ENCODE data around the gene SLC35F4.
"Not testable (repeated sequence)": the region's sequence is repeated elsewhere in the genome, so short reads cannot be mapped to it uniquely, and the experiment has no call there.

Gene SLC35F4

GRCh38 chr14:57714487-57714931 is 151.4 kb downstream of the SLC35F4 start:
- peak; percentile 95 for DNase-seq

GRCh38 chr14:57712698-57713097 is 153.2 kb downstream of the SLC35F4 start:
- DNase-seq: no peak

GRCh38 chr14:57712102-57712501 is 153.8 kb downstream of the SLC35F4 start:
- no peak for DNase-seq

GRCh38 chr14:57709909-57710308 is 156.0 kb downstream of the SLC35F4 start:
- no peak for DNase-seq

GRCh38 chr14:57709086-57709485 is 156.8 kb downstream of the SLC35F4 start:
- not testable (repeated sequence) for DNase-seq

- no peak for DNase-seq
Measured at GRCh38 chr14:57707219-57707618, 158.7 kb downstream of the SLC35F4 start.

GRCh38 chr14:57704763-57705162 is 161.1 kb downstream of the SLC35F4 start:
- DNase-seq: no peak

GRCh38 chr14:57699947-57700346 is 165.9 kb downstream of the SLC35F4 start:
- no peak for DNase-seq

- DNase-seq: no peak
Measured at GRCh38 chr14:57692671-57693070, 173.2 kb downstream of the SLC35F4 start.

GRCh38 chr14:57687416-57687815 is 178.5 kb downstream of the SLC35F4 start:
- DNase-seq: no peak

- DNase-seq: peak; percentile 69
Measured at GRCh38 chr14:57686304-57686703, 179.6 kb downstream of the SLC35F4 start.

- no peak for DNase-seq
Measured at GRCh38 chr14:57671021-57671420, 194.9 kb downstream of the SLC35F4 start.

- DNase-seq: no peak
Measured at GRCh38 chr14:57660208-57660607, 205.7 kb downstream of the SLC35F4 start.

- DNase-seq: no peak
Measured at GRCh38 chr14:57659052-57659451, 206.8 kb downstream of the SLC35F4 start.

GRCh38 chr14:57657487-57657886 is 208.4 kb downstream of the SLC35F4 start:
- no peak for DNase-seq

- DNase-seq: no peak
Measured at GRCh38 chr14:57656853-57657252, 209.0 kb downstream of the SLC35F4 start.

GRCh38 chr14:57652769-57653168 is 213.1 kb downstream of the SLC35F4 start:
- DNase-seq: no peak

- no peak for DNase-seq
Measured at GRCh38 chr14:57641776-57642175, 224.1 kb downstream of the SLC35F4 start.

GRCh38 chr14:57640036-57640435 is 225.9 kb downstream of the SLC35F4 start:
- DNase-seq: no peak

- DNase-seq: no peak
Measured at GRCh38 chr14:57637901-57638300, 228.0 kb downstream of the SLC35F4 start.

GRCh38 chr14:57634335-57634734 is 231.6 kb downstream of the SLC35F4 start:
- no peak for DNase-seq

GRCh38 chr14:57632649-57633048 is 233.2 kb downstream of the SLC35F4 start:
- DNase-seq: no peak

GRCh38 chr14:57617510-57617909 is 248.4 kb downstream of the SLC35F4 start:
- DNase-seq: no peak

GRCh38 chr14:57612946-57613345 is 252.9 kb downstream of the SLC35F4 start:
- DNase-seq: no peak

- DNase-seq: no peak
Measured at GRCh38 chr14:57611555-57612075, 254.3 kb downstream of the SLC35F4 start.

- DNase-seq: no peak
Measured at GRCh38 chr14:57610631-57611030, 255.3 kb downstream of the SLC35F4 start.
